GM20000 (cell line): ENCODE results near the gene POU3F1.

Experiments used
- DNase-seq: peaks from one replicate; pipeline ENCODE4 v3.0.0; 2012; ENCODE audit warnings: low spot score
- CTCF ChIP-seq: IDR thresholded peaks from 2 replicates; pipeline ENCODE4 v1.5.1; 2012; ENCODE audit warnings: mild to moderate bottlenecking, control low read depth; ENCODE audit errors: extremely low read depth, missing control alignments

The POU3F1 gene

GRCh38 chr1:38029685-38030511, 16.7 kb downstream of the POU3F1 start:
- peak; percentile 76 for DNase-seq
- no peak for TF ChIP-seq CTCF

- no peak for TF ChIP-seq CTCF
- DNase-seq = peak; percentile 18
These were observed 17.4 kb downstream of the POU3F1 start for GRCh38 chr1:38029081-38029681.

- TF ChIP-seq CTCF = no peak
- peak; percentile 16 for DNase-seq
These were observed 17.9 kb downstream of the POU3F1 start for GRCh38 chr1:38028671-38029070.

- no peak for TF ChIP-seq CTCF
- peak; percentile 81 for DNase-seq
These were observed 18.4 kb downstream of the POU3F1 start for GRCh38 chr1:38028105-38028591.

GRCh38 chr1:38027201-38028104, 19.1 kb downstream of the POU3F1 start:
- DNase-seq = no peak
- TF ChIP-seq CTCF = no peak

- DNase-seq = peak; percentile 55
- peak; percentile 58 for TF ChIP-seq CTCF
These were observed 19.9 kb downstream of the POU3F1 start for GRCh38 chr1:38026592-38027200.
